ENCODE measurements around the gene DENND5A. TPM values are rescaled to one million over a fixed set of nuclear protein-coding genes. Genes with fewer than 3 reads are reported as not detected.
A peak's percentile ranks its signal among the peaks of the same experiment; 100 is the strongest.
"Not testable (repeated sequence)": the region's sequence is repeated elsewhere in the genome, so short reads cannot be mapped to it uniquely, and the experiment has no call there.

Gene DENND5A
- total RNA-seq, 2 donors from 2014 or later: 18.9 to 68.5 TPM

- no peaks in the 10 kb centered on the region for H3K4me1 Mint-ChIP-seq
- no peak overlapping the region for H3K27ac Mint-ChIP-seq
- ATAC-seq (replicated peaks): no peak
- H3K4me3 Mint-ChIP-seq: no peak overlapping the region
- peaks cover 10% of the 10 kb centered on the region for H3K9me3 Mint-ChIP-seq
- H3K27me3 Mint-ChIP-seq: no peaks in the 10 kb centered on the region
- H3K36me3 Mint-ChIP-seq (ENCODE audit: low read depth): no peaks in the 10 kb centered on the region
Observed at GRCh38 chr11:9109858-9110731, 155.1 kb downstream of the DENND5A start.

DNA sequence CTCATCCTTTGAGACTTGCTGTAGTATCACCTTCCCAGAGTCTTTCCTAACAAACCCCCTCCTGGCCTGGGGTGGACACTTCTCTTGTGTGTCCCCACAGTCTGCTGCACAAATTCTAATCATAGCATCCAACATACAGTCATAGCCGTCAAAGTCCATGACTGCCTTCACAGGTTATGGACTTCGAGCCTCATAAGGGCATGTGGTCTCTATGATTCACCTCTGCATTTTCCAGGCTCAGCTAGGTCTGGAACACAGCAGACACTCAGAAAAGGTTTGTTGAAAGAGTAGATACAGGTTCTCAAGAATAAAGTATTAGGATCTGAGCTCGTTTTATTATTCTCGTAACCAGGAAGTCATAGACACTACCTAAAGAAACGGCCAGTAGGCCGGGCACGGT, 160.6 kb downstream of the DENND5A start:
- no peak for ATAC-seq (replicated peaks)
- H3K4me1 Mint-ChIP-seq: no peaks in the 10 kb centered on the region
- H3K4me3 Mint-ChIP-seq: no peak overlapping the region

DNA sequence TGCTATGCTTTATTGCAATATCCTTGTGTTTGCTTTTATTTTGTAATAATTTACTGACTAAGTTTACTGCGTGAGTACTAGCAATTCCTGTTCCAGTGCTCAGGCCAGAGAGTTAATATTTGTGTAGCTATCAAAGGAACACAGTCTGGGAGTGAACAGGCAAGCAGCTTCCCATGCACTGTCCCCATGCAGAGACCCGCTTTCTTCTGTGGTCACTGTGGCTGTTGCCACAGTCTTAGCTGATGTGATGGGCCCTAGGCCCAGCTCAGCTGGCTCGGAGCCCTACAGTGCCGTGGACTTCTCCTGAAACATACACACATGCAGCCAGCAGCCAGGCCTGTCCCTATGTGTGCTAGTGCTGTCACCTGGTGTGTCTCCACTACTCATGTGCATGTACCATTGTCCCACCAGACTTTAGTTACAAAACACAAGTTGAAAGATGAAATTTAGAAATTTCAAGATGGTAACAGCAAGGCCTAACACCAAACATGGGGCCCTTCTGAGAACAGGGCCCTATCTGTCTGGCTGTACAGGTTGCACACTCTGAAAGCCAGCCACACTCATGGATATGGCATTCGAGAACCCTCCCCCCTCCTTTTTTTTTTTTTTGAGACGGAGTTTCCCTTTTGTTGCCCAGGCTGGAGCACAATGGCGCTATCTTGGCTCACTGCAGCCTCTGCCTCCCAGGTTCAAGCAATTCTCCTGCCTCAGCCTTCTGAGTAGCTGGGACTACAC, 161.4 kb downstream of the DENND5A start:
- Mint-ChIP-seq H3K36me3 (ENCODE audit: low read depth) (no peaks in the 10 kb centered on the region), H3K27me3 (peaks cover 12% of the 10 kb centered on the region), H3K4me1 (no peaks in the 10 kb centered on the region), H3K9me3 (no peaks in the 10 kb centered on the region), H3K27ac (no peak overlapping the region), H3K4me3 (no peak overlapping the region)
- no peak for ATAC-seq (replicated peaks)

More for the DNA sequence above, 160.6 kb downstream of the DENND5A start:
- Mint-ChIP-seq H3K27me3 (peaks cover 11% of the 10 kb centered on the region), H3K27ac (no peak overlapping the region), H3K36me3 (ENCODE audit: low read depth) (no peaks in the 10 kb centered on the region), H3K9me3 (no peaks in the 10 kb centered on the region)

DNA sequence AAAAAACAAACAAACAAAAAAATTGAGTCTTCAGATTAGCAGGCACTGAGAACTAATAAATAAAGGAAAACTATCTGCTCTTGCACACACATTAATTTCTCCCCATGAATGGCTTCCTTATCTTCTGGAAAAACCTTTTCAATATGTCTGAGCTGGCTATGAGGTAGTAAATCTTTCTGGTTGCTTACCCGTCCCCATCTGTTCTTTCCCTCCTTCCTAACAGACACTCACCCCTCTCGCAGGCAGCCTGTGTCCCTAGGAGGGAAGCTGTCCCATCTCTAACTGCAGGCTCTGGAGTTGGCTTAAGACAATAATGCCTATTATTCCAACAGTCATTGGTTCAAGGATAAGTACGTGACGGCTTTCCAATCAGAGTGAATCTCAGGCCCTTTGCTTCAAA, 165.5 kb downstream of the DENND5A start:
- peaks cover 21% of the 10 kb centered on the region for H3K27me3 Mint-ChIP-seq
- no peak overlapping the region for H3K27ac Mint-ChIP-seq
- H3K36me3 Mint-ChIP-seq (ENCODE audit: low read depth): no peaks in the 10 kb centered on the region
- no peak for ATAC-seq (replicated peaks)
- H3K4me3 Mint-ChIP-seq: no peak overlapping the region
- no peaks in the 10 kb centered on the region for H3K9me3 Mint-ChIP-seq
- H3K4me1 Mint-ChIP-seq: no peaks in the 10 kb centered on the region

DNA sequence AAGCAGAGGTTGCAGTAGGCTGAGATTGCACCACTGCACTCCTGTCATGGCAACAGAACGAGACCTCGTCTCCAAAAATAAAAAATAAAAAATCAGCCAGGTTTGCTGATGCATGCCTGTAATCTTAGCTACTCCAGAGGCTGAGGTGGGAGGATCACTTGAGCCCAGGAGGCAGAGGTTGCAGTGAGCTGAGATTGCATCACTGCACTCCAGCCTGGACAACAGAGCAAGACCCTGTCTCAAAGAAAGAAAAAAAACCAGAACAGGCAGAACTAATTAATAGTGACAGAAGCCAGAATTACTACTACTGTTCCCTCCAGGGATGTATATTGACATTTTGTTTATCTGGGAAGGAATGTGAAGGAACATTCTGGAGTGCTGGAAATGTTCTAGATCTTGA, 166.7 kb downstream of the DENND5A start:
- not testable (repeated sequence) for H3K36me3 Mint-ChIP-seq (ENCODE audit: low read depth); H3K27ac Mint-ChIP-seq; H3K9me3 Mint-ChIP-seq; H3K4me1 Mint-ChIP-seq; H3K4me3 Mint-ChIP-seq; ATAC-seq (replicated peaks)
- peaks cover 24% of the 10 kb centered on the region for H3K27me3 Mint-ChIP-seq

DNA sequence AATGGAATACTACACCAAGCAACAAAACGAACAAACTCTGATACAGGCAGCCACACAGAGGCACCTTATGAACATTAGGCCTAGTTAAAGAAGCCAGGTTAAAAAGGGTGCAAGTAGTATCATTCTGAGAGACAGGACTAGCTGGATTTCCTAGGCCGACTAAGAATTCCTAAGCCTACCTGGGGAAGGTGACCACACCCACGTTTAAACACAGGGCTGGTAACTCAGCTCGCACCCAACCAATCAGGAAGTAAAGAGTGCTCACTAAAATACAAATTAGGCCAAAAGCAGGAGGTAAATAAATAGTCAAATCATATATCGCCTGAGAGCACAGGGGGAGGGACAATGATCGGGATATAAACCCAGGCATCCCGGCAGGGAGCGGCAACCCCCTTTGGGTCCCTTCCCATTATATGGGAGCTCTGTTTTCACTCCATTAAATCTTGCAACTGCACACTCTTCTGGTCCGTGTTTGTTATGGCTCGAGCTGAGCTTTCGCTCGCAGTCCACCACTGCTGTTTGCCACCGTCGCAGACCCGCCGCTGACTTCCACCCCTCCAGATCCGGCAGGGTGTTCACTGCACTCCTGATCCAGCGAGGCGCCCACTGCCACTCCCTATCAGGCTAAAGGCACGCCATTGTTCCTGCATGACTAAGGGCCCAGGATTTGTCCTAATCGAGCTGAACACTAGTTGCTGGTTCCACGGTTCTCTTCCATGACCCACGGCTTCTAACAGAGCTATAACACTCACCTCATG, 167.8 kb downstream of the DENND5A start:
- not testable (repeated sequence) for H3K27ac Mint-ChIP-seq; ATAC-seq (replicated peaks); H3K9me3 Mint-ChIP-seq; H3K36me3 Mint-ChIP-seq (ENCODE audit: low read depth); H3K4me1 Mint-ChIP-seq; H3K4me3 Mint-ChIP-seq
- peaks cover 35% of the 10 kb centered on the region for H3K27me3 Mint-ChIP-seq

- H3K36me3 Mint-ChIP-seq (ENCODE audit: low read depth): no peaks in the 10 kb centered on the region
- ATAC-seq (replicated peaks): no peak
- H3K27me3 Mint-ChIP-seq: peaks cover 38% of the 10 kb centered on the region
- no peaks in the 10 kb centered on the region for H3K4me1 Mint-ChIP-seq
- H3K27ac Mint-ChIP-seq: no peak overlapping the region
- H3K9me3 Mint-ChIP-seq: no peaks in the 10 kb centered on the region
- H3K4me3 Mint-ChIP-seq: no peak overlapping the region
Observed at GRCh38 chr11:9096427-9096826, 168.7 kb downstream of the DENND5A start.

DNA sequence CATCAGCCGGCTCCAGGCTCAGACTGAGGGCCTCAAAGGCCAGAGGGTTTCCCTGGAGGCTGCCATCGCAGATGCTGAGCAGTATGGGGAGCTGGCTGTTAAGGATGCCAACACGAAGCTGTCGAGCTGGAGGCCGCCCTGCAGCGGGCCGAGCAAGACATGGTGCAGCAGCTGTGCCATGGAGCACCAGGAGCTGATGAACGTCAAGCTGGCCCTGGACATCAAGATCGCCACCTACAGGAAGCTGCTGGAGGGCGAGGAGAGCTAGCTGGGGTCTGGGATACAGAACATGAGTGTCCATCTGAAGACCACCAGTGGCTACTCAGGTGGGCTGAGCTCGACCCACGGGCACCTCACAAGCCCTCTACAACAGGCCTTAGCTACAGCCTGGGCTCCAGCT, 169.7 kb downstream of the DENND5A start:
- no peak for ATAC-seq (replicated peaks)
- Mint-ChIP-seq H3K4me3 (no peak overlapping the region), H3K27ac (no peak overlapping the region), H3K4me1 (no peaks in the 10 kb centered on the region), H3K27me3 (peaks cover 34% of the 10 kb centered on the region), H3K36me3 (ENCODE audit: low read depth) (no peaks in the 10 kb centered on the region), H3K9me3 (no peaks in the 10 kb centered on the region)

DNA sequence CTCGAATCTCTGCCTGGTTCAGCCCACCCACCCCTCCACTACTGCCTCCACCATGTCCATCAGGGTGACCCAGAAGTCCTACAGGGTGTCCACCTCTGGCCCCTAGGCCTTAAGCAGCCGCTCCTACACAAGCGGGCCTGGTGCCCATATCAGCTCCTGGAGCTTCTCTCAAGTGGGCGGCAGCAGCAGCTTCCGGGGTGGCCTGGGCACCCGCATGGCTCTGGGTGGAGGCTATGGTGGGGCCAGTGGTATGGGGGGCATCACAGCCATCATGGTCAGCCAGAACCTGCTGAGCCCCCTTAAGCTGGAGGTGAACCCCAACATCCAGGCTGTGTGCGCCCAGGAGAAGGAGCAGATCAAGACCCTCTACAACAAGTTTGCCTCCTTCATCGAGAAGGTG, 170.7 kb downstream of the DENND5A start:
- Mint-ChIP-seq H3K27me3 (peaks cover 40% of the 10 kb centered on the region), H3K36me3 (ENCODE audit: low read depth) (no peaks in the 10 kb centered on the region), H3K4me1 (no peaks in the 10 kb centered on the region), H3K27ac (no peak overlapping the region), H3K9me3 (no peaks in the 10 kb centered on the region), H3K4me3 (no peak overlapping the region)
- no peak for ATAC-seq (replicated peaks)

DNA sequence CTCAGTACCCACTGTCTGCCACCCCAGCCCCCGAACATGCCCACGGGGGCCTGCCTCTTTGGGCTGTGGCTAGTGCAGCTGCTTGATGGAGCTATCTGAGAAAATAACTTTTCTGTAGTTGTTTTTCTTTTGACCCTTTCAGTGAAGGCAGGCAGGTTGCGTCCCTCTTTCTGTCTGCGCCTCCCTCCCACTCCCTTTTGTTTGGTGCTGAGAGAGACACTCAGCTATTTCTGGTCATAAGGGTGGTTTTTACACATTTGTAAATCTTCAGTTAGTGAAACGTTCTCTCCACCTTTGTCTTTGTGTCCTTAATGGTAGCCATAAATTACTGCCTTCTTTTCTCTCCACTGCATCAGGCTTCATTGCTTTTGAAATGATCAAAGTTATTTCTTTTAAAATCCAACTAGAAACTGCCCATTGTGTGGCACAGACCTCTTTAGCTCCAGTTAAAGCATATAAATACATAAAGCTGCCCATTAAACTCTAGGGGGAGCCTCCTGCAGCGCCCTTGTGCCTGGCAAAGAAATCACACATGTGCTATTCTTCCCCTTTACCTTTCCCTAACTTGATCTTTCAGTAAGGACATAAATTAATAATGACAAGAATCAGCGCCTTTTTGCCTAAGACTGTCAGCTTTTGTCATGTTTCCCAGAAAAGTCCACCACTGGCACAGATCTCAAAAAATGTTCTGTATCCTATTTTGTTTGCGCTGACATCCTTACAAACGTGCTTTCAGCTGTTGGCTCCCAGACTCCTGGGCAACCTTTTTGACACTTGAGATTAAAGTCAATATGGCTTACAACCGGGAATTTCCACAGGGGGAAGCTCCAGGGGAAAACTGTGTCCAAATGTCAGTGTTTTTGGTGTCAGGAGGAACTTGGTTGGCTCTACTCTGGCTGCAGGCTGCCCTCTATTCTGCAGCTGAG, 172.0 kb downstream of the DENND5A start:
- Mint-ChIP-seq H3K36me3 (ENCODE audit: low read depth) (no peaks in the 10 kb centered on the region), H3K27me3 (peaks cover 43% of the 10 kb centered on the region), H3K4me1 (no peaks in the 10 kb centered on the region), H3K9me3 (no peaks in the 10 kb centered on the region), H3K27ac (no peak overlapping the region), H3K4me3 (peak overlapping the region; percentile 28)
- ATAC-seq (replicated peaks): no peak

GRCh38 chr11:9092072-9092471, 173.1 kb downstream of the DENND5A start:
- Mint-ChIP-seq H3K36me3 (ENCODE audit: low read depth) (no peaks in the 10 kb centered on the region), H3K4me1 (no peaks in the 10 kb centered on the region), H3K27me3 (peaks cover 46% of the 10 kb centered on the region), H3K27ac (no peak overlapping the region), H3K9me3 (no peaks in the 10 kb centered on the region), H3K4me3 (peak overlapping the region; percentile 28)
- no peak for ATAC-seq (replicated peaks)

GRCh38 chr11:9091044-9091922, 173.9 kb downstream of the DENND5A start, which contains the start of gene SCUBE2:
Gene SCUBE2 (minus strand): TSS chr11:9091599. CDS start chr11:9091528, 71 bp downstream.
- Mint-ChIP-seq H3K4me1 (no peaks in the 10 kb centered on the region), H3K27ac (no peak within 1 kb of the TSS), H3K36me3 (ENCODE audit: low read depth) (no peaks in the 10 kb centered on the region), H3K9me3 (no peaks in the 10 kb centered on the region), H3K4me3 (peak within 1 kb of the TSS; percentile 43), H3K27me3 (peaks cover 45% of the 10 kb centered on the region)
- peak; percentile 21 for ATAC-seq (replicated peaks)

DNA sequence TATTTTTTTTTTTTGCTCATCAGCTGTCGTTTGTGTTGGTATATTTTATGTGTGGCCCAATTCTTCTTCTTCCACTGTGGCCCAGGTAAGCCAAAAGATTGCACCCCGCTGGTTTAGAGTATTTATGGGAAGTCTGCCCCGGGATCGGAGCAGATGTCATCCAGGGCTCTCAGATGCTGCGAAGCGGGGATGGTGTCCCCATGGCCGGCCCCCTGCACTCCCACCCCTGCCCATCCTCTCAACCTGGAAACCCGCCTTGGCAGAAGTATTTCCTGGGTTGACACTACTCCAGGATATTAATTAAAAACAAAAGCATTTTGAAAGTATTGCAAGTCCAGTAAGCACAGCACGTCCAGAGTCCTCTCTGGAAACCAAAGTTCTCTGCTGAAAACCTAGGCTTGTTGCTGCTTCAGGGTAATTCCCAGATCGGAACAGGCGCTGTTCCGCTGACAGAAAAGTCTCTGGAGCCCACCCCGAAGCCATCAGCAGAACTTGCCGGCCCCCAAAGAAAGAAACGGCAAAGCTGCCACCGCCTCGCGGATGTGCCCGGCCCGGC, 174.6 kb downstream of the DENND5A start:
- Mint-ChIP-seq H3K27me3 (peaks cover 46% of the 10 kb centered on the region), H3K4me1 (no peaks in the 10 kb centered on the region), H3K27ac (no peak overlapping the region), H3K36me3 (ENCODE audit: low read depth) (no peaks in the 10 kb centered on the region), H3K9me3 (no peaks in the 10 kb centered on the region), H3K4me3 (peak overlapping the region; percentile 43)
- no peak for ATAC-seq (replicated peaks)
